NB4 (cell line): Measurements from ENCODE around the gene CEP128.

Experiments used
- CTCF ChIP-seq: IDR thresholded peaks from one replicate; pipeline ENCODE4 v1.5.1; 2012; ENCODE audit warnings: low read depth, low read length
- MAX ChIP-seq: IDR thresholded peaks from 2 replicates; pipeline ENCODE4 v1.6.1; 2011; ENCODE audit warnings: low read depth, low read length
- MYC ChIP-seq: IDR thresholded peaks from 2 replicates; pipeline ENCODE4 v1.6.1; 2011; ENCODE audit warnings: low read depth, low read length
- POLR2A ChIP-seq: IDR thresholded peaks from 2 replicates; pipeline ENCODE4 v1.6.1; 2011; ENCODE audit warnings: mild to moderate bottlenecking; ENCODE audit not compliant: insufficient read length; ENCODE audit errors: extremely low read depth

GRCh38 chr14:80776657-80777056, 164.9 kb downstream of the CEP128 start:
- TF ChIP-seq CTCF: no peak
- TF ChIP-seq MAX: no peak
- TF ChIP-seq POLR2A: no peak
- no peak for TF ChIP-seq MYC
